H9 (cell line): ENCODE measurements around the gene MXD3. TPM values are rescaled to one million over a fixed set of nuclear protein-coding genes. Genes with fewer than 3 reads are reported as not detected.

Source experiments
- DNase-seq: peaks from one replicate; pipeline ENCODE4 v3.0.0-alpha.2; 2017
- H2AFZ ChIP-seq: one replicate; pipeline ENCODE4 v1.6.1; 2013; ENCODE audit warnings: mild to moderate bottlenecking, low read length, control low read depth, moderate library complexity
- H2AK5ac ChIP-seq: 2 replicates; pipeline ENCODE4 v1.6.1; 2013; ENCODE audit warnings: low read length, control low read depth, mixed read lengths; ENCODE audit not compliant: insufficient read length
- H2BK120ac ChIP-seq: one replicate; pipeline ENCODE4 v1.6.1; 2013; ENCODE audit warnings: low read depth, mild to moderate bottlenecking, low read length, control low read depth, inconsistent platforms; ENCODE audit not compliant: poor library complexity, severe bottlenecking
- H2BK12ac ChIP-seq: 2 replicates; pipeline ENCODE4 v1.6.1; 2013; ENCODE audit warnings: low read length, control low read depth, mixed read lengths, low read depth; ENCODE audit not compliant: insufficient read length
- H2BK15ac ChIP-seq: 2 replicates; pipeline ENCODE4 v1.6.1; 2013; ENCODE audit warnings: low read depth, low read length, control low read depth
- H2BK20ac ChIP-seq: one replicate; pipeline ENCODE4 v1.6.1; 2013; ENCODE audit warnings: low read depth, mild to moderate bottlenecking, low read length, control low read depth, inconsistent platforms; ENCODE audit not compliant: poor library complexity, severe bottlenecking
- H2BK5ac ChIP-seq: 2 replicates; pipeline ENCODE4 v1.6.1; 2013; ENCODE audit warnings: low read length, control low read depth, mixed read lengths; ENCODE audit not compliant: insufficient read length
- H3K14ac ChIP-seq: 2 replicates; pipeline ENCODE4 v1.6.1; 2013; ENCODE audit warnings: low read length, control low read depth; ENCODE audit not compliant: insufficient read depth
- H3K18ac ChIP-seq: 2 replicates; pipeline ENCODE4 v1.6.1; 2013; ENCODE audit warnings: low read depth, mild to moderate bottlenecking, mixed read lengths, low read length, control low read depth; ENCODE audit not compliant: insufficient read length
- H3K23ac ChIP-seq: 2 replicates; pipeline ENCODE4 v1.6.1; 2013; ENCODE audit warnings: low read length, control low read depth, mixed read lengths, low read depth; ENCODE audit not compliant: insufficient read length
- H3K23me2 ChIP-seq: 2 replicates; pipeline ENCODE4 v1.6.1; 2013; ENCODE audit warnings: low read depth, mild to moderate bottlenecking, mixed read lengths, low read length, control low read depth; ENCODE audit not compliant: insufficient read length, poor library complexity, severe bottlenecking
- H3K27ac ChIP-seq: 2 replicates; pipeline ENCODE4 v1.5.1; 2013; ENCODE audit warnings: low read length, control low read depth, mixed read lengths, low read depth; ENCODE audit not compliant: insufficient read length
- H3K27me3 ChIP-seq: 2 replicates; pipeline ENCODE4 v1.6.1; 2013; ENCODE audit warnings: low read length, control low read depth, inconsistent platforms; ENCODE audit not compliant: insufficient read depth
- H3K4ac ChIP-seq: 2 replicates; pipeline ENCODE4 v1.6.1; 2013; ENCODE audit warnings: low read depth, mild to moderate bottlenecking, control low read depth, inconsistent platforms, low read length, moderate library complexity
- H3K4me1 ChIP-seq: 2 replicates; pipeline ENCODE4 v1.6.1; 2013; ENCODE audit warnings: low read length, control low read depth, inconsistent platforms; ENCODE audit not compliant: insufficient read depth
- H3K4me2 ChIP-seq: 2 replicates; pipeline ENCODE4 v1.6.1; 2013; ENCODE audit warnings: low read length, control low read depth, mixed read lengths; ENCODE audit not compliant: insufficient read length, insufficient read depth
- H3K56ac ChIP-seq: 2 replicates; pipeline ENCODE4 v1.6.1; 2013; ENCODE audit warnings: low read depth, mild to moderate bottlenecking, mixed read lengths, low read length, control low read depth; ENCODE audit not compliant: insufficient read length
- H3K79me1 ChIP-seq: 2 replicates; pipeline ENCODE4 v1.6.1; 2013; ENCODE audit warnings: low read depth, mild to moderate bottlenecking, moderate library complexity, low read length, control low read depth, inconsistent platforms; ENCODE audit not compliant: insufficient read depth, poor library complexity, severe bottlenecking
- H3K79me2 ChIP-seq: 2 replicates; pipeline ENCODE4 v1.6.1; 2013; ENCODE audit warnings: low read length, control low read depth, inconsistent platforms; ENCODE audit not compliant: insufficient read depth
- H3K9ac ChIP-seq: 2 replicates; pipeline ENCODE4 v1.6.1; 2013; ENCODE audit warnings: low read length, control low read depth, mixed read lengths; ENCODE audit not compliant: insufficient read length; ENCODE audit errors: extremely low read depth
- H3K9me3 ChIP-seq: one replicate; pipeline ENCODE4 v1.6.1; 2013; ENCODE audit warnings: low read depth, low read length, inconsistent platforms; ENCODE audit not compliant: control insufficient read depth
- H3T11ph ChIP-seq: one replicate; pipeline ENCODE4 v1.6.1; 2013; ENCODE audit warnings: mild to moderate bottlenecking, low read length, control low read depth, inconsistent platforms
- H4K20me1 ChIP-seq: one replicate; pipeline ENCODE4 v1.6.1; 2013; ENCODE audit not compliant: control insufficient read depth, insufficient read length, insufficient read depth
- H4K5ac ChIP-seq: 2 replicates; pipeline ENCODE4 v1.6.1; 2013; ENCODE audit warnings: low read depth, mild to moderate bottlenecking, mixed read lengths, low read length, control low read depth; ENCODE audit not compliant: insufficient read length
- H4K8ac ChIP-seq: replicated peaks from 2 replicates; pipeline ENCODE4 v1.6.1; 2013; ENCODE audit warnings: low read length, control low read depth, mixed read lengths, low read depth; ENCODE audit not compliant: insufficient read length
- H4K91ac ChIP-seq: 2 replicates; pipeline ENCODE4 v1.6.1; 2013; ENCODE audit warnings: low read depth, mild to moderate bottlenecking, moderate library complexity, mixed read lengths, low read length, control low read depth; ENCODE audit not compliant: insufficient read length
- H3K27ac Mint-ChIP-seq, 3 experiments: 2 replicates in 2 of 3; 3 replicates in 1 of 3; pipeline ENCODE4 v1.8.0; 2020 to 2021; ENCODE audit warnings: mixed read lengths in 3 of 3, mild to moderate bottlenecking in 1 of 3, moderate library complexity in 1 of 3
- H3K27me3 Mint-ChIP-seq: 2 replicates; pipeline ENCODE4 v1.8.0; 2021; ENCODE audit warnings: low read depth, mild to moderate bottlenecking, moderate library complexity, mixed read lengths
- H3K36me3 Mint-ChIP-seq, 3 experiments: 2 replicates in 2 of 3; 3 replicates in 1 of 3; pipeline ENCODE4 v1.8.0; 2020 to 2021; ENCODE audit warnings: low read depth in 3 of 3, mixed read lengths in 3 of 3; ENCODE audit not compliant: insufficient read depth in 1 of 3
- H3K4me1 Mint-ChIP-seq, 2 experiments: 2 replicates each; pipeline ENCODE4 v1.8.0; 2020; ENCODE audit warnings: mixed read lengths in 2 of 2
- H3K4me3 Mint-ChIP-seq, 2 experiments: 2 replicates in 1 of 2; 3 replicates in 1 of 2; pipeline ENCODE4 v1.8.0; 2020 to 2021; ENCODE audit warnings: mild to moderate bottlenecking in 2 of 2, mixed read lengths in 2 of 2, moderate library complexity in 1 of 2
- H3K9me3 Mint-ChIP-seq, 2 experiments: 2 replicates in 1 of 2; 3 replicates in 1 of 2; pipeline ENCODE4 v1.8.0; 2020; ENCODE audit warnings: mild to moderate bottlenecking in 2 of 2, mixed read lengths in 2 of 2, moderate library complexity in 1 of 2
- WGBS: extraction: QIAGEN DNeasy Blood & Tissue Kit; methylation state at CpG from one replicate; pipeline ENCODE4 v1.1.7; 2013; ENCODE audit warnings: missing lambda C conversion rate, low lambda C conversion rate, mixed read lengths; ENCODE audit not compliant: insufficient read length; ENCODE audit errors: extremely low coverage; 5-methylcytosine and 5-hydroxymethylcytosine counted together
- total RNA-seq: library from RNA; stranded (reverse); gene quantifications from 2 replicates; pipeline ENCODE4 v1.2.1, GENCODE V29; 2021
- TF ChIP-seq, protein P1 (sequence below): fragments of 200-600 bp; sonication (generic); conservative IDR thresholded peaks from 3 replicates; pipeline ENCODE4 v1.8.0; 2021; ENCODE audit warnings: antibody characterized with exemption, mild to moderate bottlenecking

The MXD3 gene
- total RNA-seq, 1 experiment from 2014 or later = 9.8 TPM

DNA sequence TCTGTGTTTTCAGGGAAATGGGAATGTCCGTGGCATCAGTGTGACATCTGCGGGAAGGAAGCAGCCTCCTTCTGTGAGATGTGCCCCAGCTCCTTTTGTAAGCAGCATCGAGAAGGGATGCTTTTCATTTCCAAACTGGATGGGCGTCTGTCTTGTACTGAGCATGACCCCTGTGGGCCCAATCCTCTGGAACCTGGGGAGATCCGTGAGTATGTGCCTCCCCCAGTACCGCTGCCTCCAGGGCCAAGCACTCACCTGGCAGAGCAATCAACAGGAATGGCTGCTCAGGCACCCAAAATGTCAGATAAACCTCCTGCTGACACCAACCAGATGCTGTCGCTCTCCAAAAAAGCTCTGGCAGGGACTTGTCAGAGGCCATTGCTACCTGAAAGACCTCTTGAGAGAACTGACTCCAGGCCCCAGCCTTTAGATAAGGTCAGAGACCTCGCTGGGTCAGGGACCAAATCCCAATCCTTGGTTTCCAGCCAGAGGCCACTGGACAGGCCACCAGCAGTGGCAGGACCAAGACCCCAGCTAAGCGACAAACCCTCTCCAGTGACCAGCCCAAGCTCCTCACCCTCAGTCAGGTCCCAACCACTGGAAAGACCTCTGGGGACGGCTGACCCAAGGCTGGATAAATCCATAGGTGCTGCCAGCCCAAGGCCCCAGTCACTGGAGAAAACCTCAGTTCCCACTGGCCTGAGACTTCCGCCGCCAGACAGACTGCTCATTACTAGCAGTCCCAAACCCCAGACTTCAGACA lies 17.7 kb downstream of the MXD3 start:
- no peak overlapping the region for H3T11ph ChIP-seq
- no peak overlapping the region for H2BK5ac ChIP-seq
- H3K36me3 Mint-ChIP-seq = peaks cover 53 to 88% (median 71%) of the 10 kb centered on the region in 3 experiments
- H3K79me2 ChIP-seq = no peaks in the 10 kb centered on the region; the same call in 1 of the 2 replicates
- H3K27me3 ChIP-seq = no peaks in the 10 kb centered on the region
- H3K4ac ChIP-seq = no peak overlapping the region
- H3K18ac ChIP-seq = no peak overlapping the region
- H2BK12ac ChIP-seq = no peak overlapping the region
- no peak overlapping the region for H4K5ac ChIP-seq
- H3K9ac ChIP-seq = no peak overlapping the region
- H3K27ac Mint-ChIP-seq = no peak overlapping the region
- peaks cover 18 to 25% of the 10 kb centered on the region in 2 experiments for H3K4me1 Mint-ChIP-seq
- TF ChIP-seq, protein P1, sequence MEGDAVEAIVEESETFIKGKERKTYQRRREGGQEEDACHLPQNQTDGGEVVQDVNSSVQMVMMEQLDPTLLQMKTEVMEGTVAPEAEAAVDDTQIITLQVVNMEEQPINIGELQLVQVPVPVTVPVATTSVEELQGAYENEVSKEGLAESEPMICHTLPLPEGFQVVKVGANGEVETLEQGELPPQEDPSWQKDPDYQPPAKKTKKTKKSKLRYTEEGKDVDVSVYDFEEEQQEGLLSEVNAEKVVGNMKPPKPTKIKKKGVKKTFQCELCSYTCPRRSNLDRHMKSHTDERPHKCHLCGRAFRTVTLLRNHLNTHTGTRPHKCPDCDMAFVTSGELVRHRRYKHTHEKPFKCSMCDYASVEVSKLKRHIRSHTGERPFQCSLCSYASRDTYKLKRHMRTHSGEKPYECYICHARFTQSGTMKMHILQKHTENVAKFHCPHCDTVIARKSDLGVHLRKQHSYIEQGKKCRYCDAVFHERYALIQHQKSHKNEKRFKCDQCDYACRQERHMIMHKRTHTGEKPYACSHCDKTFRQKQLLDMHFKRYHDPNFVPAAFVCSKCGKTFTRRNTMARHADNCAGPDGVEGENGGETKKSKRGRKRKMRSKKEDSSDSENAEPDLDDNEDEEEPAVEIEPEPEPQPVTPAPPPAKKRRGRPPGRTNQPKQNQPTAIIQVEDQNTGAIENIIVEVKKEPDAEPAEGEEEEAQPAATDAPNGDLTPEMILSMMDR = no peak
- no peak overlapping the region for H4K8ac ChIP-seq
- H2BK15ac ChIP-seq = no peak overlapping the region
- no peaks in the 10 kb centered on the region for H3K23me2 ChIP-seq
- no peak overlapping the region for H3K23ac ChIP-seq
- no peaks in the 10 kb centered on the region for H3K9me3 ChIP-seq
- H3K14ac ChIP-seq = no peak overlapping the region
- no peak for DNase-seq
- H3K9me3 Mint-ChIP-seq = no peaks in the 10 kb centered on the region
- no peak overlapping the region for H3K27ac ChIP-seq
- H4K20me1 ChIP-seq = no peaks in the 10 kb centered on the region
- H4K91ac ChIP-seq = no peak overlapping the region
- no peak overlapping the region for H3K56ac ChIP-seq
- no peaks in the 10 kb centered on the region; the same call in 1 of the 2 replicates for H3K27me3 Mint-ChIP-seq
- no peaks in the 10 kb centered on the region for H3K4me1 ChIP-seq
- no peak overlapping the region for H3K4me2 ChIP-seq
- H2BK120ac ChIP-seq = no peak overlapping the region
- no peak overlapping the region for H3K4me3 Mint-ChIP-seq
- H2AK5ac ChIP-seq = no peak overlapping the region
- no CpG with 5 or more reads among the region's 12 CpGs for WGBS
- no peak overlapping the region for H2AFZ ChIP-seq
- peaks cover 4% of the 10 kb centered on the region for H3K79me1 ChIP-seq
- H2BK20ac ChIP-seq = no peak overlapping the region
